Suprapubic skin (tissue), 4 donors: ENCODE measurements around the gene GOLGA6A.

Experiments used
- EP300 ChIP-seq: sonication (generic); formaldehyde crosslinking; IDR thresholded peaks from one replicate; pipeline ENCODE4 v1.6.1; 2017; ENCODE audit warnings: antibody characterized with exemption
- POLR2A ChIP-seq, 2 donors: fragments of 450-650 bp; IDR thresholded peaks; one replicate each; pipeline ENCODE4 v1.6.1; 2017; ENCODE audit warnings: antibody characterized with exemption in 2 of 2, mild to moderate bottlenecking in 2 of 2, moderate library complexity in 2 of 2
- POLR2AphosphoS5 ChIP-seq, 3 donors: sonication (generic); formaldehyde crosslinking; IDR thresholded peaks; one replicate each; pipeline ENCODE4 v1.6.1; 2017; ENCODE audit warnings: antibody characterized with exemption in 3 of 3
- TF ChIP-seq, protein P1 (sequence below), 2 donors: fragments of 200-600 bp in 1 of 2; fragments of 450-650 bp in 1 of 2; sonication (generic) in 1 of 2; IDR thresholded peaks; one replicate each; pipeline ENCODE4 v1.5.1; 2016 to 2019; ENCODE audit warnings: antibody characterized with exemption in 2 of 2, mild to moderate bottlenecking in 1 of 2, moderate library complexity in 1 of 2

DNA sequence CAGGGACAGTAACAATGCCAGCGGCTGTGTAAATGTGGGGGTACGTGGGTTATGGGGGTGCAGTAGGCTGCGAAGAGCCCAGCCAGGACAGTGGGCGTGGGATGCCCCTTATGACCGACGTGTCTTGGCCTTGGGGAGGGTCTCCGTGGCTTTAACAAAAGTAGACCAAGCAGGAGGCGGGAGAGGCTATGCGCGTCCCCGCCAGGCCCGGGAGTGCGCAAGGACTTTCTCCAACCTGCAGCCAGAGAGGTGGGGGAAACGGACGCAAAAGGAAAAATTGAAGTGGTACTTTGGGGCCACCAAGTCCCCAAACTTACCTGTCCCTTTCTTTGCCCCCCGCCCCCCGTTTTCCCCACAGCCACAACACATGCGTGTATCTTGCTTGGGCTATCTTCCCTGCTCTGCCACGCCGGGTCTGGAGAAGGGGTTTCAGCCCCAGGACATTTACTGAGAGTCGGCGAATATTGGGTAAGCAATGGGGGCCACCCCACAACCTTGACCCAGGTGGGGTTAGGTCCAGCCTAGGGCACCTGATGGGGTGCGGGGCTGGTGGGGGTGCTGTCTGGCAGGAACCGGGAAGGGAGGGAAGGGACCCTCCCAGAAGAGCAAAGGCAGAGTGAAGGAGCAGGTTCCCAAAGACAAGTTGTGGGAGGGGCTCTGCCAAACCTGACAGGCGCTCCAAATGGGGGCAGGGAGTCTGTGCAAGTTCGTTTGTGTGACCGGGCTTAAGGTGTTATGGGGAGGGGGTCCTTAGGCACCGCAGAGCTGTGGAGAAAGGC is 48.7 kb upstream of the GOLGA6A start:
- TF ChIP-seq, protein P1, sequence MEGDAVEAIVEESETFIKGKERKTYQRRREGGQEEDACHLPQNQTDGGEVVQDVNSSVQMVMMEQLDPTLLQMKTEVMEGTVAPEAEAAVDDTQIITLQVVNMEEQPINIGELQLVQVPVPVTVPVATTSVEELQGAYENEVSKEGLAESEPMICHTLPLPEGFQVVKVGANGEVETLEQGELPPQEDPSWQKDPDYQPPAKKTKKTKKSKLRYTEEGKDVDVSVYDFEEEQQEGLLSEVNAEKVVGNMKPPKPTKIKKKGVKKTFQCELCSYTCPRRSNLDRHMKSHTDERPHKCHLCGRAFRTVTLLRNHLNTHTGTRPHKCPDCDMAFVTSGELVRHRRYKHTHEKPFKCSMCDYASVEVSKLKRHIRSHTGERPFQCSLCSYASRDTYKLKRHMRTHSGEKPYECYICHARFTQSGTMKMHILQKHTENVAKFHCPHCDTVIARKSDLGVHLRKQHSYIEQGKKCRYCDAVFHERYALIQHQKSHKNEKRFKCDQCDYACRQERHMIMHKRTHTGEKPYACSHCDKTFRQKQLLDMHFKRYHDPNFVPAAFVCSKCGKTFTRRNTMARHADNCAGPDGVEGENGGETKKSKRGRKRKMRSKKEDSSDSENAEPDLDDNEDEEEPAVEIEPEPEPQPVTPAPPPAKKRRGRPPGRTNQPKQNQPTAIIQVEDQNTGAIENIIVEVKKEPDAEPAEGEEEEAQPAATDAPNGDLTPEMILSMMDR (IDR thresholded peaks at IDR 0.05): no peak
- no peak for TF ChIP-seq POLR2A (IDR thresholded peaks at IDR 0.05)
- TF ChIP-seq POLR2AphosphoS5 (IDR thresholded peaks at IDR 0.05): no peak
- TF ChIP-seq EP300: no peak
